Left cardiac atrium (tissue), 4 donors: ENCODE measurements around the gene AGPS. TPM values are rescaled to one million over a fixed set of nuclear protein-coding genes. Genes with fewer than 3 reads are reported as not detected.

Experiments
- ATAC-seq, 2 donors: fragments of 200-7000 bp; cut with Tn5 transposase; one replicate each; pipeline ENCODE4 v1.9.1; 2020; ENCODE audit warnings: mild to moderate bottlenecking in 2 of 2, moderate library complexity in 2 of 2
- DNase-seq: peaks from one replicate; pipeline ENCODE4 v3.0.0-alpha.2; 2020
- intact Hi-C, 2 donors: fragments of 100-400 bp; cut with DNase I; formaldehyde crosslinking; loops; one replicate each; pipeline versions ENCODE4 v1.14.1 to v1.15.1; 2022 to 2023
- total RNA-seq, 2 donors: library from RNA; stranded (reverse); fragmentation: NEBNext Ultra II Directional; extraction: Animal tissue kit (Norgen Biotek cat#: 25700); gene quantifications; one replicate each; pipeline ENCODE4 v1.2.1, GENCODE V29; 2021
- donor health status: DM: no; HTN: yes; CAD: no.
- donor health status: DM: no; HTN: yes; CAD: no; lungs with severe emphysema.
- donor health status: DM: yes; HTN: yes; CAD: no.
- donor health status: Dilated cardiomyopathy.

The AGPS gene
- total RNA-seq, 2 donors from 2014 or later, result 25.9 to 27.4 TPM

DNA sequence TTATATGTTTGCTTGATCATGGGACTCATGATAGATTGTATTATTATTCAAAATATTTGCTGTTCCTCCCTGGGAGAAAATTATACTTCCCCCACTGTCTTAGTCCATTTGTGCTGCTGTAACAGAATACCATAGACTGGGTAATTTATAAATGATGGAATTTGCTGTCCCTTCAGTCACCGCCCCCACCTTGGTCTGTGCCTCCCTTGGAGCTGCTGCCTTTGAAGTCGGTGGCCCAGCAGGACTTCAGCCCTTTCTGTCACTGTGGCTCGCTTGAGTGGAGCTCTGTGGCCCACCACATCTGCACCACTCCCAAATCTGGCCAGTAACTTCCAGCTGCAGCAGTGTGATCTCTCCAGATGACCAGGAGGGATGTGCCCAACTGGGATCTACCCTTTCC is 200.8 kb downstream of the AGPS start:
- intact Hi-C loops, result no loop called here
- ATAC-seq (no peak), DNase-seq (no peak)

Other genes starting within 250 kb of the AGPS start
- gene HNRNPA3, start 180.0 kb upstream of the AGPS start, total RNA-seq, result 100 to 1,000 TPM in 1 of 2 donors, 10 to 100 TPM in 1; 81.3 to 117 TPM
- gene NFE2L2, start 128.0 kb upstream of the AGPS start, total RNA-seq, result 10 to 100 TPM; 68.4 to 69.0 TPM